ENCODE data around the gene GPRIN2.

The GPRIN2 gene

GRCh38 chr10:46547541-46548497, 8.6 kb downstream of the GPRIN2 start:
- DNase-seq: no peak

- DNase-seq: no peak
Measured at GRCh38 chr10:46546591-46547540, 9.6 kb downstream of the GPRIN2 start.

- no peak for DNase-seq
Measured at GRCh38 chr10:46545861-46546590, 10.4 kb downstream of the GPRIN2 start.

- no peak for DNase-seq
Measured at GRCh38 chr10:46544989-46545791, 11.3 kb downstream of the GPRIN2 start.

GRCh38 chr10:46543466-46544377, 12.7 kb downstream of the GPRIN2 start:
- DNase-seq: no peak

- DNase-seq: no peak
Measured at GRCh38 chr10:46542567-46543465, 13.6 kb downstream of the GPRIN2 start.

GRCh38 chr10:46541735-46542566, 14.5 kb downstream of the GPRIN2 start:
- DNase-seq: no peak

- no peak for DNase-seq
Measured at GRCh38 chr10:46541017-46541661, 15.3 kb downstream of the GPRIN2 start.

GRCh38 chr10:46540412-46541016, 15.9 kb downstream of the GPRIN2 start:
- no peak for DNase-seq

- DNase-seq: no peak
Measured at GRCh38 chr10:46539596-46540411, 16.7 kb downstream of the GPRIN2 start.

GRCh38 chr10:46538717-46539426, 17.6 kb downstream of the GPRIN2 start:
- no peak for DNase-seq

GRCh38 chr10:46538155-46538554, 18.3 kb downstream of the GPRIN2 start:
- no peak for DNase-seq

GRCh38 chr10:46537309-46537708, 19.1 kb downstream of the GPRIN2 start:
- DNase-seq: no peak

- DNase-seq: no peak
Measured at GRCh38 chr10:46536781-46537180, 19.7 kb downstream of the GPRIN2 start.

GRCh38 chr10:46536171-46536570, 20.3 kb downstream of the GPRIN2 start:
- no peak for DNase-seq

Data from stimulated activated CD4-positive, alpha-beta T cell treated with anti-CD3 and anti-CD28 coated beads, Interleukin-2, amount 100 ng/mL, for 48 hours (primary cell).